GM19395 (cell line): ENCODE data around the gene MCM5.
"Not testable (repeated sequence)": the region's sequence is repeated elsewhere in the genome, so short reads cannot be mapped to it uniquely, and the experiment has no call there.

Experiments
- ATAC-seq: cut with Tn5 transposase; IDR thresholded peaks from one replicate; pipeline ENCODE4 v1.9.1; 2021; ENCODE audit warnings: mild to moderate bottlenecking, moderate library complexity; ENCODE audit not compliant: unreplicated experiment

Gene MCM5

GRCh38 chr22:35431483-35432227, 31.7 kb downstream of the MCM5 start:
- ATAC-seq: no peak

DNA sequence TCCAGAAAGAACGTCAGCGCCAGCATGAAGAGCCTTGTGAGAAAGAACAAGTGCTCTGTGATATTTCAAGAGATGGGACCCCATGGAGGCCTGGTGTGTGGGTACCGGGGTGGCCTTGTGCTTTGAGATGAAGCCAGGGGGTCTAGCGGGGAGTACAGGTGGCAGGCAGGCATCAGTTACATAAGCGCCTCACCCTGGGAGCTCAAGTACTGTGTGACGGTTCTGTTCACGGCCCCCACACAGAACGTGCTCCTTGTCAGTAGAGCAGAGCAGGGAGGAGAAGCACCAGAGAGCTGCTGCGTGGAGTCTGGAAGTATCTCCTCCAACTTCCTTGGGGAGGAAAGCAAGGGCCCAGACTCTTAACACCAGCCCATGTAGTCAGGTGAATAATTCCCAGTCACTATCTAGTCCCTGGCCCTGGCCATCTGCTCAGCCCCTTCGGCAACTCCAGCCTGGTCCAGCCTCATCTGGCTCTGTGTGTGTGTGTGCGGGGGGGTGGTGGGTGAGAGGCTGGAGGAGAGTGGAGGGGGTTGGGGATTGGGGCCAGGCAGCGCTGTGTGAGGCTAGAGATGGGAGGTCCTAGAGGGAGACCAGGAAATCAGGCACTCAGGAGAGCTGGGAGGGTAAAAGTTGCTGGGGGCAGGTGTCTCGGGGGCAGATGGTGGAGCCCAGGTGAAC, 32.4 kb downstream of the MCM5 start:
- ATAC-seq: no peak

DNA sequence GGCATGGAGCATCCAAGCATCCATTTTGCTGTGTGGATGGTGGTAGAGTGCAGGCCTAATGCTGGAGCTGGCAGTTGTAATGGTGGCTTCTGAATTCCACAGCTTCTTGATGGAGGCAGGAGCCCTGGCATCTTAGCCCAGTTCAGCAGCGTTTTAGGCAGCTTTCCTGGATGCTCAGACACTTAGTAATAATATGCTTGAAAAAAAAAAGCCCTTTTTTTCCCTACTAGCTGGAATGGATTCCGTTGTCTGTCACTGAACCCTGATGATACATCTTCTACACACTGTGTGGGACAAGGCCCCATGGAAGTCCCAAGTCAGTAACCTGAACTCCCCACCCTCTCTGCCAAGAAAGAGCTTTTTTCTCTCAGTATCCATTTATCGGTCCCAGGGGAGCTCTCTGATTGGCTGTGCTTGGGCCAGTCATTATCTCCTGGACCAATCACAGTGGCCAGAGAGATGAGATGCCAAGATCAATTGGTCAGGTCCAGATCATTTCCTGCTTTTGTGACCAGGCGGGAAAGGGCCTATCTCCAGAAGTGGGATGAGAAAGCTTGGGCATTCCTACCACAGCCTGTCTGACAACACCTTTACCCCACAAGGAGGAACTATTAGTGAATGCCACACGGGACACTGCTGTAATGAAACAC, 34.2 kb downstream of the MCM5 start:
- no peak for ATAC-seq

DNA sequence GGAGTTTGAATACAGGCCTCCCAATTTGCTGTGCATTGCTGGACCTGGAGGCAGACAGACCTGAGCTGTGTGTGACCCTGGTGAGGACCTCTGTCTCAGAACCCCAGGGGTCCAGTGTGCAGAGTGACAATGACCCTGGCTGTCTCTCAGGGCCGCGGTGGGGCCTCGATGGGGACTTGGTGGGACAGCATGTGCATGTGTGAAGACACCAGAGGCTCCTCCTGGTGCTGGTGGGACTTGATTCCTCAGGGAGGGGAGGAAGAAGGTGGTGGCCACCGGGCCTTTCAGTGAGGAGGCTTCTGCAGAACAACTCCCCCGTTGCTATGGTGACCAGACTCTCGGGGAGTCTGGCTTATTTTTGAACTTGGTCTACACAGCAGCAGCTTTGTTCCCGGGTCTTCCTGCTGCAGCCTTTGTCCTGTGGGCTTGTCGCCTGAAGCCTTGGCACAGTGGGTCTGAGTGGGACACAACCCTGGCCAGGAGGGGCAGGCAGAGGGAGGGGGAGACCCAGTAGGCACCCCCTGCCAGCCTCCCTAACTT, 35.3 kb downstream of the MCM5 start:
- ATAC-seq: no peak

DNA sequence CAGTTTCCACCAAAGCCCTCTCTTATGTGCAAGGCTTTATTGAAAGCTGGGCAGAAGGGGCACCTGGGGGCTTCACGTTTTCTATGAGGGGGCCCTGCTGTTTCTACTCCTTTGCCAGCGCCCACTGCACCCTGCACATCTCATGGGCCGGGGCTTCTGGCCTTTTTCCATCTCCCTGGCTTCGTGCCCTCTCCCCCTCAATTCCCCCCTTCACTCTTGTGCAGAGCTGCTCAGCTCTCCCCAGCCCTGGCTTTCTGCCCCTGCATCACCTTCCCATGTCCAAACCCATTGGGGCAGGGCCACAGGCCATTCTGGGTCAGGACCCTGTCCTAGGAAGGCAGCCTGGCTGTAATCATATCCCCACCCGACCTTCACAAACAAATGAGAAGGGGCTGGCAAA, 36.5 kb downstream of the MCM5 start:
- ATAC-seq: no peak

GRCh38 chr22:35437049-35437448, 37.1 kb downstream of the MCM5 start:
- no peak for ATAC-seq

GRCh38 chr22:35438673-35439364, 38.9 kb downstream of the MCM5 start:
- not testable (repeated sequence) for ATAC-seq

- ATAC-seq: no peak
These were observed 39.4 kb downstream of the MCM5 start for GRCh38 chr22:35439365-35439717.

DNA sequence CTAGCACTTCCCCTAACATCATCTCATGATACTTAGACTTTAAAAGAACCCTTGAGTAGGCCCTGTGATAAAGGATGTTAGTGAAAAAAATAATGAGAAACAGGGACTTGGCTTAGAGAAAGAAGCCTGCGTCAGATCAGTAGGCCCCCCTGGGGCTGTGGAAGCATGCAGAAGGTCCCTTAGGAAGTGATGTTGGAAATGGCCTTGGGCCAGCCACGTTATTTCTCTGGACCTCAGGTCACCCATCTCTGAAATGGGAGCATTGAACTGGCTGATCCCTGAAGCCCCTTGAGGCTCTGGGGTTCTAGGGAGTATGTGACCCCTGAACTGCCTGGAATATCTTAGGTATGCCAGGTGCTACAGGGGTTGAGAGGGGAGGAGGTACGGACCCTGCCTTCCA, 40.2 kb downstream of the MCM5 start:
- no peak for ATAC-seq

GRCh38 chr22:35441489-35442100, 41.7 kb downstream of the MCM5 start:
- ATAC-seq: no peak

DNA sequence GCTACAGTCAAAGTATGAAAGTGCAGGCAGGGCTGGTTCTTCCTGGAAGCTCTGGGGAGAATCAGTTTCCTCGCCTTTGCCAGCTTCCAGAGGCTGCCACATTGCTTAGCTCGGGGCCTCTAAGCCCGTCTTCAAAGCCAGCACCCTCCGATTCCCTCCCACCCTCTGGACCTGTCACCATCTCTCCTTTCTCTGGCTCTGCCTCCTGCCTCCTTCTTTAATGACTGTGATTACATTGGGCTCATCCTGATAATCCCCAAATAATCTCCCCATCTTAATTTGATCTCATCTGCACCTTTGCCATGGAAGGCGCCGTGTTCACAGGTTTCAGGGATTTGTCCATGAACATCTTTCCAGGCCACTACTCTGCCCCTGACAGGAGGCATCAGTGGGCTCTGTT, 42.5 kb downstream of the MCM5 start:
- ATAC-seq: no peak

DNA sequence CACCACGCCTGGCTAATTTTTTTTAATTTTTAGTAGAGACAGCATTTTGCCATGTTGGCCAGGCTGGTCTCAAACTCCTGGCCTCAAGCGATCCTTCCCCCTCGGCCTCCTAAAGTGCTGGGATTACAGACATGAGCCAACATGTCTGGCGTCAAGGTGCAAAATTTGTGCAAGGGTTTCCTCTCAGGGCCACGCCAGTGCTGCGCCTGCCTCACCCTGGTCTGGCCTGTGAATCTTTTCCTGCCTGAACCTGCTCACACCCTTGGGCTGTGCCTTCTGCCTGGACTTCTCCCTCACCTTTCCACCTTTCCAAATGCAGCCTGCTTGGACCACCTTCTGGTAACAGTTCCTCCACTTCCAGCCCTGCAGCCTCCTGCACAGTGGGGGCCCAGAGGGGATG, 43.4 kb downstream of the MCM5 start:
- ATAC-seq: no peak

DNA sequence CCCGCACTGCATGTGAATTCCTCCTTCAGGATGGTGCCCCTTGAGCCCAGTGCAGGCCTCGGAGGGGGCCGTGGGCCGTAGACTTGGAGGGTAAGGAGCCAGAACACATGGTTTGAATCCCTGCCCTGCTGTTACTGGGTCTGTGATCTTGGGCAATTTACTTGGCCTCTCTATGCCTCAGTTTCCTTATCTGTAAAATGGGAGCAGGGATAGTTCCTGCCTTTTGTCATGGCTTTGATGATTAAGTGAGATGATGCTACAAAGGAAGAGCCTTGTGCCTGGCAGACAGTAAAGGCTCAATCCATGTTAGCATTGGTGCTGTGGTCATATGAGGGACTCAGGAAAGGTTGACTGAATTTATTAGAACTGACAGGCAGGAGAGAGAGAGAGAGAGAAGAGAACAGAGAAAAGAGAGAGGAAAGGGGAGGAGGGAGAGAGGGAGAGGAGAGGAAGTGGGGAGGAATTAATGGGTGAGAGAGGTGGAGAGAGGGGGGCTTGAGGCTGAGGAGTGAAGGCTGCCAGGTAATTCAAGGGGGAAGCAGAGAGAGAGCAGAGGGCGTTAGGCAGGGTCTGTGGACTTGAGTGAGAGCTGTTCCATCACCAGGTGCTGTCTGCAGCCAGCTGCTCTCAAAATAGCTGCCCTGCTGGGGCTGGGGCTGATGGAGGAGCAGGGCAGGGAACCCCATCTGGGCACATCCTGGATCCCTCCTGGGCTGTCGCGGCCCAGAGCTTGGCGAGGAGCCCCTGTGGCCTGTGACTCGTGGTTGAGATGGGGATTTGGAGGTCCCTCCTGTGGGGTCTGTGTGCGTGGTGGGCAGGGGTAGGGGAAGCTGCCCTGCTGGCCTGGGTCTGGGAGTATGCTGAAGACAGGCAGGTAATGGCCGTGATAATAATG, 44.1 kb downstream of the MCM5 start:
- ATAC-seq: no peak

DNA sequence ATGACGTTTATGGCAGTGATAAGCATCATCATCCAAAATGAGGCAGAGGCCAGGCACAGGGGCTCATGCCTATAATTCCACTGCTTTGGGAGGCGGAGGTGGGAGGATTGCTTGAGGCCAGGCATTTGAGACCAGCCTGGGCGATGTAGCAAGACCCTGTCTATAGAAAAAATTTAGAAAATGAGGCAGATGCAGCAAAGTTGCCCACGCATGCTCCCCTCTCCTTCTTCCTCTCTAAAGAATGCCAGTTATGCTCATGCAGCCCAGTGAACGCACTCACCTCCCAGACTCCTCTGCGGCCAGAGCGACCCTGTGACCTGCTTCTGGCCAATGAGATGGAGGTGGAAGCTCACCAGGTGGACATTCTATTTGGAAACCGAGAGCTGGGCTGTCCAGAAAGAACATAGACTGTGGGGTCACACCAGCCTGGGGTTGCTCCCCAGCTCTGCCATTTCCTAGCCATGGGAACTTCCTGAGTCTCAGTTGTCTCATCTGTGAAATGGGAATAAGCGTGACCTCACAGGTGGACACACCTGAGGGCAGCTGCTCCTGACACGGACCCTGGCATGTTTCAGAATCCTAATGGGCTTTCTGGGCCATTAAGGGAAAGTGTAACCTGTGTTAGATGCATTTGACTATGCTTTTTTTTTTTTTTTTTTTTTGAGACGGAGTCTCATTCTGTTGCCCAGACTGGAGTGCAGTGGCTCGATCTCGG, 44.9 kb downstream of the MCM5 start:
- ATAC-seq: no peak

GRCh38 chr22:35445933-35446332, 46.0 kb downstream of the MCM5 start:
- no peak for ATAC-seq

DNA sequence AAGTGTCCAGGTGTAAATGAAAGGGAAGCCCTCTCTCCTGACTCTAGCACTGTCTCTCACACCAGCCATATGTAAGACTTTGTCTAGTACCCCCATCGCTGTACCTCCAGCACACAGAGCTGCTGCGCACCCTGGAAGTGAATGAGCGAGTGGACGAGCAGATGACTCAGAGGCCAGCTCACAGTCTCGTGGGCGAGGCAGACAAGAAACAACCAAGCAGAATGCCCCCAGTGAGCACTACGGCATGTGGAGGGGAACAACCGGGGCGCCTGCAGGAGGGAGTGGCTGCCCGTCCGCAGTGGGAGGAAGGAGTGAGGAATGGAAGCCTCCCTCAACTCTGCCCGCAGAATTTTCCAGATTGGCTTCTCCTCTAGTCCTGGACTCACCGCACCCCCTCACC, 46.4 kb downstream of the MCM5 start:
- no peak for ATAC-seq

DNA sequence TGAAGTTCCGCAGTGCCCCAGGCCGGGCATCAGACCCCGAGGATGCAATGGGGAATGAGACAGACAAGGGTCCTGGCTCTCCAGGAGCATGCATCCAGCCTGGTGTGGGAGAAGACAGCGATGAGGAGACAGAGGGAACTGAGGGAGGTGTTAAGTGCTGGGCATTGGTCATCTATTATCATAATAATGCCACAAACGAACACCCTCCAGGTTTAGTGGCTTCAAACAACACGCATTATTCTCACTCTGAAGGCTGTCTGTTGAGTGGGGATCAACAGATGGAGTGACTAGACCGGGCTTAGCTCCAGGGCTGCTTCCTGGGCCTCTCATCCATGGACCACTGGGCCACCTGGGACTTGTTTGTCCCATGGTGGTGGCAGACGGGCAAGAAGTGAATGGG, 48.6 kb downstream of the MCM5 start:
- no peak for ATAC-seq

DNA sequence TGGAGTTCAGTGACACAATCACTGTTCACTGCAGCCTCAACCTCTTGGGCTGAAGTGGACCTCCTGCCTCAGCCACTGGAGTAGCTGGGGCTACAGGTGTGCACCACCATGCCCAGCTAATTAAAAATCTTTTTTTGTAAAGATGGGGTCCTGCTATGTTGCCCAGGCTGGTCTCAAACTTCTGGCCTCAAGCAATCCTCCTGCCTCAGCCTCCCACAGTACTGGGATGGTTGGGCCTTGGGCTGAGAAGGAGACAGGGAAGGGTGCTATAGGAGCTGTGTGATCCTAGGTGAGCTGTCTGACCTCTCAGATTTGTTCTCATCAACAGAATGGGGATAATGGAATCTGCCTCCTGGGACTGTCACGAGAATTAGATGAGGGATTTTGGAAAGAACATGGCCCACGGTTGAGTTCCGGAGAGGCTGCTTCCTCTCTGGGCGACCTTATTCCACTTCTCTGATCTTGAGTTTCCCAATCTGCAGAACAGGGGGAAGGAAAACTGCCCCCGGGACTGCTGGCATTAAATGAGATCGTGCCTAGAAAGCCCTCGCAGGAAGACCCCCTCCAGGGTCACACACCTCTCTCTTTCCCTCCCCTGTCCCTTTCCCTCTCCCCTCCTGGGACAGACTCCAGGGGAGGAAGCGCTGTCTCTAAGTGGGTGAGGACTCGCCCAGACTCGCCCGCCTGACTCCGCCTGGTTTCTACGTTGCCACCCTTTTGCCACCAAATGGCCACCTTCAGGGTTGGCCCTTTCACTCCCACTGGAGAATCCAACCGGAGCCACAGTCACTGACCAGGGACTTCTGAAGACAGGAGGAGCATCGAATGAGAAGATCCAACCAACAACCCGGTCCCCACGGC, 50.1 kb downstream of the MCM5 start:
- ATAC-seq: no peak
